ENCODE data around the gene ZFHX3. TPM values are rescaled to one million over a fixed set of nuclear protein-coding genes. Genes with fewer than 3 reads are reported as not detected.

ZFHX3 gene
- total and polyA plus RNA-seq, 2 experiments from 2014 or later: 2.8 to 3.9 TPM

DNA sequence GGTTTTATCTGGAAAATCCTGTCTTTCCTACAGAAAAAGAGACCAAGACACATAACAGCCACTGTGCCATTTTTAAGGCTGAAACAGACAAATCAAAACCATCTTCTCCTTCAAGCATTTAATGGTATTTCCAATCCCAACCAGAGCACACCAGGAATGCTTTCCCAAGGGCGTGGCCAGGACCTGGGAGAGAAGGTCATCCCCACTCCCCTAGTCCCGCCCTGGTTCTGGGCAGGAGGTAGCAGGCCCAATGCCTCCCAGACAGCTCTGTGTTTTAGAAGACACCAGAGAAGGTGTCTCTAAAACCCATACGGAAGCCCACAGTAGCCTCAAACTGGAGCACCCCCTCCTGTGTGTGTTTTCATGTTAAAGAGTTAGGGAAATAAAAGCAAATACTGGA is 214.4 kb downstream of the ZFHX3 start:
- no peak overlapping the region for H2AFZ ChIP-seq
- no peaks in the 10 kb centered on the region for H3K9me3 ChIP-seq (ENCODE audit: low read depth)
- H3K9me2 ChIP-seq (ENCODE audit: insufficient read depth): no peaks in the 10 kb centered on the region
- H4K20me1 ChIP-seq (ENCODE audit: insufficient read depth): 0 out of 2 replicates have a peak, but pooled peaks cover 6% of the 10 kb centered on the region
- no peak for DNase-seq
- H3K27me3 ChIP-seq (replicated peaks; ENCODE audit: insufficient read depth): no peaks in the 10 kb centered on the region
- H3K36me3 ChIP-seq (ENCODE audit: low read depth): no peaks in the 10 kb centered on the region
- H3K9ac ChIP-seq: no peak overlapping the region
- WGBS, 2 experiments (ENCODE audit: low coverage in 1 of 2, low lambda C conversion rate in 2 of 2, missing lambda C conversion rate in 2 of 2): 91 to 96% methylated on average over 3 of the region's 3 CpGs
- TF ChIP-seq EZH2phosphoT487 (IDR thresholded peaks at IDR 0.05; ENCODE audit: insufficient read depth, low read depth): no peak
- TF ChIP-seq EZH2 (IDR thresholded peaks at IDR 0.05; ENCODE audit: insufficient read depth, poor library complexity, severe bottlenecking): no peak
- in situ Hi-C loops (cut with MboI): loop anchor here (10.0 kb wide), 1 partner anchor 361 kb away; no protein-coding TSS in a partner anchor
- H3K4me1 ChIP-seq (ENCODE audit: insufficient read depth): peaks cover 6% of the 10 kb centered on the region; the same call in 1 of the 2 replicates
- H3K4me3 ChIP-seq: no peak overlapping the region
- peaks cover 6% of the 10 kb centered on the region for H3F3A ChIP-seq (ENCODE audit: insufficient read depth)
- peaks cover 8% of the 10 kb centered on the region; the same call in 1 of the 2 replicates for H3K79me2 ChIP-seq (ENCODE audit: insufficient read depth)
- no peak overlapping the region for H3K4me2 ChIP-seq (ENCODE audit: unreplicated experiment)
- no peak overlapping the region for H3K27ac ChIP-seq

DNA sequence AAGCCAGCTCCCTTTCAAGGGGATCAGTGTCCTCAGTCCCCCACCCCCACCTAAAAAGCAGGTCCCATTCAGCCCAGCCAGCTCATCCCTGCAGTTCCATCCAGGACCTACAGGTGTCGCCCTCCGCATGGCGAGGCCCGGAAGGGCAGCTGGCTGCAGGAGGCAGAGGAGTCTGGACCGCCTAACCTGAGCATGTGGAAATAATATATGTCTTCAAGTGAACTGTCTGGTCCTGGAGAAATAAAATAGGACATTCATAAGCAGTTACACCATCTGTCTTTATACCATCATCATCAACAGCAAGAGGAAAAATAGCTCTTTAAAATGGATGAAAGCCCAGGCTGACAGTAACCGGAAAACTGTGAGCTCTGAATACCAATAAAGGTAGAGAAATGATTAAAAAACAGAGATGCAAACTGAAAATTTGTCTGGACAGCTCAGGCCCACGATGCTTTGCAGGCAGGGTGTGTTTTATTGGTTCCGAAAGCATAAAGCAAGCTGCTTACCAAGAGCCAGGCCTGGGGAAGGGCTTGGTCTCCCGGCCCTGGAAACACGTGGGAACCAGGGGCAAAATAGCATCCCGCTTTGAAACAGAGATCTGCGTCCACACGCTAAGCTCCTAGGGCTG is 215.2 kb downstream of the ZFHX3 start:
- no peak overlapping the region for H3K27ac ChIP-seq
- 0 out of 2 replicates have a peak, but pooled peaks cover 8% of the 10 kb centered on the region for H3K79me2 ChIP-seq (ENCODE audit: insufficient read depth)
- H3K9me3 ChIP-seq (ENCODE audit: low read depth): no peaks in the 10 kb centered on the region
- H3K9ac ChIP-seq: no peak overlapping the region
- in situ Hi-C loops (cut with MboI): loop anchor here (10.0 kb wide), 1 partner anchor 362 kb away; no protein-coding TSS in a partner anchor
- H3K4me1 ChIP-seq (ENCODE audit: insufficient read depth): peaks cover 6% of the 10 kb centered on the region; the same call in 1 of the 2 replicates
- H4K20me1 ChIP-seq (ENCODE audit: insufficient read depth): 0 out of 2 replicates have a peak, but pooled peaks cover 6% of the 10 kb centered on the region
- peaks cover 6% of the 10 kb centered on the region for H3F3A ChIP-seq (ENCODE audit: insufficient read depth)
- no peaks in the 10 kb centered on the region for H3K36me3 ChIP-seq (ENCODE audit: low read depth)
- peak; percentile 79 for DNase-seq
- no peak for TF ChIP-seq EZH2 (IDR thresholded peaks at IDR 0.05; ENCODE audit: insufficient read depth, poor library complexity, severe bottlenecking)
- no peak for TF ChIP-seq EZH2phosphoT487 (IDR thresholded peaks at IDR 0.05; ENCODE audit: insufficient read depth, low read depth)
- no peaks in the 10 kb centered on the region for H3K27me3 ChIP-seq (replicated peaks; ENCODE audit: insufficient read depth)
- no peak overlapping the region for H3K4me2 ChIP-seq (ENCODE audit: unreplicated experiment)
- no peak overlapping the region for H2AFZ ChIP-seq
- H3K4me3 ChIP-seq: no peak overlapping the region
- H3K9me2 ChIP-seq (ENCODE audit: insufficient read depth): no peaks in the 10 kb centered on the region
- WGBS, 2 experiments (ENCODE audit: low coverage in 1 of 2, low lambda C conversion rate in 2 of 2, missing lambda C conversion rate in 2 of 2): 34 to 36% methylated on average over 13 of the region's 13 CpGs

DNA sequence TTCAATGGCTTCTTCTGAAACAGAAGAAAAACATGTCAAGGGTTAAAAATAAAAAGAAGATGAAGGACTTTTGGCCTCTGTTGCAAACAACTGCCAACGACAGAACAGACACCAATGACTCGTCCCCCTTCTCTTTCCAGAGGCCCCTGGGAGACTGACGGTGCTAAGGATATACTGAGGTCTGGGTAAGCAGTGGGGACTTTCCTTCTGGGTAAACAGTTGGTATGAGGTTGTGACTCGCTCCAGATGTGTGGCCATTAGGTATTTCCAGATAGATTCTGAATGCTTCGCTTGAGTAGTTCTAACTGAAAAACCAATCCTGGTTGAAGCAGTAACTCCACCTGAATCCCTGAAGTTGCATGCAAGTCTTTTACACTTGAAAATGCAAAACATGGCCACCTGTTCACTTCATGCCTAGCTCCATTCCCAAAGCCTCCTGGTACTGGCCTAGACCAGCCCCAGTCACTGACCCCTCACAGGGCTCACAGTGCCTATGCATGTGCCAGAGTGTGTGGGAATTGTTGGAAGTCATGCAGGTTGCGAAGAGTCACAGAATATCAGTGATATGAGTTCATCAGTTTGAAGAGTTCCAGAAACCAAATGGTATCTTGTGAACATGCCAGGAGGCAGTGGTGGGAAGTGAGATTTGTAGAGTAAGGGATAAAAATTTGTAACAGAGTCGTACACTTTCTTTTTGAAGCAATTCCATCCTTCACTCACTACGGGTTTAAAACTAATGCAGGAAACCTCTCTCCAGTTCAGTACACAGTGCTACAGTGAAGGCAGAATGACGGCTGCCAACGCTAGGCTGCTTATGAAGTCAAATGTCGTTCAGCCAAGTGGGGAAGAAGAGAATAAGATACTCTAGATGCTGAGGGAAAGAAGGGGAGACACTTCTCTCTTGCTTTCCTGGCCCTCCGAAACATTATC is 217.8 kb downstream of the ZFHX3 start:
- H3K4me3 ChIP-seq: no peak overlapping the region
- H3K4me1 ChIP-seq (ENCODE audit: insufficient read depth): peaks cover 6% of the 10 kb centered on the region; the same call in 1 of the 2 replicates
- no peaks in the 10 kb centered on the region for H3K9me3 ChIP-seq (ENCODE audit: low read depth)
- H3K9ac ChIP-seq: no peak overlapping the region
- in situ Hi-C loops (cut with MboI): loop anchor here (10.0 kb wide), 1 partner anchor 365 kb away; no protein-coding TSS in a partner anchor
- H2AFZ ChIP-seq: no peak overlapping the region
- H3F3A ChIP-seq (ENCODE audit: insufficient read depth): peaks cover 6% of the 10 kb centered on the region
- WGBS, 2 experiments (ENCODE audit: low coverage in 1 of 2, low lambda C conversion rate in 2 of 2, missing lambda C conversion rate in 2 of 2): 73 to 74% methylated on average over 12 of the region's 12 CpGs
- peak; percentile 28 for DNase-seq
- H3K36me3 ChIP-seq (ENCODE audit: low read depth): no peaks in the 10 kb centered on the region
- no peaks in the 10 kb centered on the region for H3K9me2 ChIP-seq (ENCODE audit: insufficient read depth)
- H4K20me1 ChIP-seq (ENCODE audit: insufficient read depth): peaks cover 6% of the 10 kb centered on the region; the same call in 1 of the 2 replicates
- H3K4me2 ChIP-seq (ENCODE audit: unreplicated experiment): no peak overlapping the region
- H3K79me2 ChIP-seq (ENCODE audit: insufficient read depth): 0 out of 2 replicates have a peak, but pooled peaks cover 4% of the 10 kb centered on the region
- no peak overlapping the region for H3K27ac ChIP-seq
- no peak for TF ChIP-seq EZH2phosphoT487 (IDR thresholded peaks at IDR 0.05; ENCODE audit: insufficient read depth, low read depth)
- no peak for TF ChIP-seq EZH2 (IDR thresholded peaks at IDR 0.05; ENCODE audit: insufficient read depth, poor library complexity, severe bottlenecking)
- H3K27me3 ChIP-seq (replicated peaks; ENCODE audit: insufficient read depth): no peaks in the 10 kb centered on the region

DNA sequence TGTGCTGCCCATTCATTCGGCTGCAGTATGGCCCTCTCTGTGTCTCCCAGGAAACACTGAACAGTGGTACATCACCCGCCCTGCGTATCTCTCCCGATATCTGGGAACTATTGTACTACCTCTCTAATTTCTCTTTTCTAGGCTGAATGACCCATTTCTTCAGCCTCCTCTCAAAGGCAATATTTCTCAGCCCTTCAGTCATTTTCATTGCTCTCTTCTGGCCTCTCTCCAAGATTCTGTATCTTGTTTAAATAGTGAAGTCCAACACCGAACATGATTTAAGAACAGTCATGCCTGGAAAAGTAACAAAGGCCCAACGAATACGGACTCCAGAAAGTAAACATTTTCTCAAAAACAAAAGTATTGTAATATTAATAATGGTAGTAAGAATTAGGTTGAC is 220.1 kb downstream of the ZFHX3 start:
- in situ Hi-C loops (cut with MboI): no loop called here
- H3K36me3 ChIP-seq (ENCODE audit: low read depth): no peaks in the 10 kb centered on the region
- no peak overlapping the region for H3K9ac ChIP-seq
- no peaks in the 10 kb centered on the region; the same call in 1 of the 2 replicates for H4K20me1 ChIP-seq (ENCODE audit: insufficient read depth)
- no peaks in the 10 kb centered on the region for H3K9me3 ChIP-seq (ENCODE audit: low read depth)
- TF ChIP-seq EZH2 (IDR thresholded peaks at IDR 0.05; ENCODE audit: insufficient read depth, poor library complexity, severe bottlenecking): no peak
- no peak for TF ChIP-seq EZH2phosphoT487 (IDR thresholded peaks at IDR 0.05; ENCODE audit: insufficient read depth, low read depth)
- H3K27ac ChIP-seq: no peak overlapping the region
- no peaks in the 10 kb centered on the region for H3K79me2 ChIP-seq (ENCODE audit: insufficient read depth)
- H3K4me2 ChIP-seq (ENCODE audit: unreplicated experiment): no peak overlapping the region
- H3K4me3 ChIP-seq: no peak overlapping the region
- H3F3A ChIP-seq (ENCODE audit: insufficient read depth): peaks cover 2% of the 10 kb centered on the region
- no peaks in the 10 kb centered on the region for H3K27me3 ChIP-seq (replicated peaks; ENCODE audit: insufficient read depth)
- H3K4me1 ChIP-seq (ENCODE audit: insufficient read depth): peaks cover 3% of the 10 kb centered on the region; the same call in 1 of the 2 replicates
- no peak for DNase-seq
- H2AFZ ChIP-seq: no peak overlapping the region
- no peaks in the 10 kb centered on the region for H3K9me2 ChIP-seq (ENCODE audit: insufficient read depth)
- WGBS, 2 experiments (ENCODE audit: low coverage in 1 of 2, low lambda C conversion rate in 2 of 2, missing lambda C conversion rate in 2 of 2): 94 to 95% methylated on average over 7 of the region's 7 CpGs

All from GM23248 (cell line).